ENCODE results near the gene RHOD. TPM values are rescaled to one million over a fixed set of nuclear protein-coding genes. Genes with fewer than 3 reads are reported as not detected.

The RHOD gene
- total RNA-seq, 4 donors from 2014 or later: 9.4 to 23.6 (median 10.4) TPM

GRCh38 chr11:67072295-67072694 lies 15.6 kb downstream of the RHOD start:
- H3K27ac ChIP-seq: no peak overlapping the region
- H3K36me3 ChIP-seq: no peaks in the 10 kb centered on the region
- no peak for DNase-seq
- TF ChIP-seq CTCF (IDR thresholded peaks at IDR 0.05): no peak
- no peak for TF ChIP-seq POLR2A (IDR thresholded peaks at IDR 0.05)
- H3K27me3 ChIP-seq: no peaks in the 10 kb centered on the region
- intact Hi-C loops (cut with DNase I; ENCODE audit: low total_unique reads): no loop called here
- no peak overlapping the region for H3K4me3 ChIP-seq
- H3K4me1 ChIP-seq: no peaks in the 10 kb centered on the region
- H3K9me3 ChIP-seq: no peaks in the 10 kb centered on the region

- intact Hi-C loops (cut with DNase I; ENCODE audit: low total_unique reads): no loop called here
- DNase-seq: no peak
- no peak for TF ChIP-seq POLR2A (IDR thresholded peaks at IDR 0.05)
- TF ChIP-seq CTCF (IDR thresholded peaks at IDR 0.05): no peak
- no peak overlapping the region for H3K27ac ChIP-seq
- no peaks in the 10 kb centered on the region for H3K36me3 ChIP-seq
- no peaks in the 10 kb centered on the region for H3K27me3 ChIP-seq
- no peak overlapping the region for H3K4me3 ChIP-seq
- H3K9me3 ChIP-seq: no peaks in the 10 kb centered on the region
- no peaks in the 10 kb centered on the region for H3K4me1 ChIP-seq
Measured at GRCh38 chr11:67073908-67074307, 17.3 kb downstream of the RHOD start.

- no peak for DNase-seq
- H3K27ac ChIP-seq: no peak overlapping the region
- H3K36me3 ChIP-seq: no peaks in the 10 kb centered on the region
- no peak overlapping the region for H3K4me3 ChIP-seq
- TF ChIP-seq POLR2A (IDR thresholded peaks at IDR 0.05) (no peak), CTCF (IDR thresholded peaks at IDR 0.05) (no peak)
- H3K9me3 ChIP-seq: no peaks in the 10 kb centered on the region
- no peaks in the 10 kb centered on the region for H3K4me1 ChIP-seq
- no peaks in the 10 kb centered on the region for H3K27me3 ChIP-seq
- intact Hi-C loops (cut with DNase I; ENCODE audit: low total_unique reads): no loop called here
Measured at GRCh38 chr11:67076202-67076601, 19.6 kb downstream of the RHOD start.

DNA sequence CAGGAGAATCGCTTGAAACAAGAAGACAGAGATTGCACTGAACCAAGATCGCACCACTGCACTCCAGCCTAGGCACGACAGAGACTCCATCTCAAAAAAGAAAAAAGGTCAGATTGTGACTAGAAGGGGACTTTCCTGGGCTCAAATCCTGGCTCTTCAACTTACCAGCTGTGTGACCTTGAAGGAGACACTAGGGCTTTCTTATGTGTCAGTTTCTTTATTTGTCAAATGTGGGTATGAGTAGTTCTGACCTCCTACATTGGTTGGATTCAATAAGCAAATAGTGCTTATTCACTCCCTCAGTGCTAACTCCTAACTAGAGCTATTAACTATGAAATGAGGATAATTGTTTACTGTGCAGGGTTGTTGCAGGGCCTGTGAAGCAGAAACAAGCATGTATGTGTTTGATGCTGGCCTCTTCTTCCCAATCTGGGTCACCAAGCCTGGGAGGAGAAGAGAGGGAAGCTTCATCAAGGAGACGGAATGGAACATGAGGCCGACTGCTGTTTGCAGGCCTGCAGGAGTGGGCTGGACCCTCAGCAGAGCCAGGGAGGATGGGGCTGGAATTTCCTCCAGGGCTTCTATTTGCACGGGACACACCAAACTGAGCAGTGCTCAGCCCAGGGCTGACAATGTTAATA lies 22.5 kb downstream of the RHOD start:
- no peaks in the 10 kb centered on the region for H3K9me3 ChIP-seq
- no peak for TF ChIP-seq CTCF (IDR thresholded peaks at IDR 0.05)
- no peak for TF ChIP-seq POLR2A (IDR thresholded peaks at IDR 0.05)
- intact Hi-C loops (cut with DNase I; ENCODE audit: low total_unique reads): no loop called here
- DNase-seq: no peak
- H3K27me3 ChIP-seq: no peaks in the 10 kb centered on the region
- no peak overlapping the region for H3K27ac ChIP-seq
- H3K4me3 ChIP-seq: no peak overlapping the region
- H3K4me1 ChIP-seq: no peaks in the 10 kb centered on the region
- no peaks in the 10 kb centered on the region for H3K36me3 ChIP-seq

DNA sequence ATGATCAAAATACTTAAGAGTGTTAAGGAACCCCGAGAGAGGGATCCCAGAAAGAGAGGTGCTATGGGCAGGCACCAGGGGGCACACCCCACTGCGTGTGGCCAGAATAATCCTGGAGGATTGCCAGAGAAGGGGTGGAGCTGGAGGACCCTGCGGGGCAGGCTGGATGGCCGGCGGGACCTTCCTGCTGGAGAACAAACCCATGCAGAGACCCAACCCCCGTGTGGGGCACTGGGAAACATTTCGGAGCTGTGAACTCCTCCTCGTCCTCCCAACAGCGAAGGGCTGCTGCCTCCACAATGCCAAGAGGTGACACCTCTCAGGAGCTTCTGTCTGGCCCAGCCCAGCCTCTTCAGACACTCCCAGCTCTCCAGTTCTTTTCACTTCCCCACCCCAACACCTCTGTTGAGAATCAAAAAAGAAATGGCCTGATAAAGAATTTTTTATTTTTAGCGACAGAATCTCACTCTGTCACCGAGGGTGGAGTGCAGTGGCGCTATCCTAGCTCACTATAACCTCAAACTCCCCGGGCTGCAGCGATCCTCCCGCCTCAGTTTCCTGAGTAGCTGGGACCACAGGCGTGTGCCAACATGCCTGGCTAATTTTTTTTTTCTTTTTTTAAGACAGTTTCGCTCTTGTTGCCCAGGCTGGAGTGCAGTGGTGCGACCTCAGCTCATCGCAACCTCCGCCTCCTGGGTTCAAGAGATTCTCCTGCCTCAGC lies 25.6 kb downstream of the RHOD start:
- intact Hi-C loops (cut with DNase I; ENCODE audit: low total_unique reads): no loop called here

More for the DNA sequence above, 25.6 kb downstream of the RHOD start:
- TF ChIP-seq CTCF (IDR thresholded peaks at IDR 0.05) (no peak), POLR2A (IDR thresholded peaks at IDR 0.05) (no peak)
- DNase-seq: peak in 1 of 2 donors; percentile 26
- H3K9me3 ChIP-seq: no peaks in the 10 kb centered on the region
- no peaks in the 10 kb centered on the region for H3K36me3 ChIP-seq
- no peak overlapping the region for H3K27ac ChIP-seq
- H3K4me3 ChIP-seq: no peak overlapping the region
- no peaks in the 10 kb centered on the region for H3K4me1 ChIP-seq
- H3K27me3 ChIP-seq: no peaks in the 10 kb centered on the region

All from uterus (tissue), 4 donors.